Measurements from ENCODE around the gene MRPS6. TPM values are rescaled to one million over a fixed set of nuclear protein-coding genes. Genes with fewer than 3 reads are reported as not detected.

MRPS6 gene
- total and polyA plus RNA-seq, 10 of the 15 experiments (the other 5 are each of a cell fraction or from before 2014, with no cell fraction given): 32.5 to 232 (median 90.3) TPM

GRCh38 chr21:34080710-34081109, 7.3 kb downstream of the MRPS6 start:
- in situ Hi-C loops (cut with MboI): loop anchor here (10.0 kb wide), 1 partner anchor 156 kb away; no protein-coding TSS in a partner anchor
- no peak overlapping the region for H2AFZ ChIP-seq (ENCODE audit: control insufficient read depth, low read depth, low read length)
- H3K27ac ChIP-seq (ENCODE audit: control insufficient read depth, insufficient read depth): no peak overlapping the region
- CTCF ChIA-PET: interaction anchor here (1.2 to 6.2 kb wide), 3 partner anchors 11 to 157 kb away, joined by 3 to 29 read pairs (median 24); no protein-coding TSS in a partner anchor
- H3K4me2 ChIP-seq (ENCODE audit: control insufficient read depth, insufficient read depth): no peak overlapping the region
- intact Hi-C loops (cut with micrococcal nuclease; ENCODE audit: unreplicated experiment): no loop called here
- peaks cover 32% of the 10 kb centered on the region for H3K4me1 ChIP-seq (ENCODE audit: control insufficient read depth, insufficient read depth, low read length)
- no peak overlapping the region for H3K4me3 ChIP-seq
- POLR2A ChIA-PET: interaction anchor here (2.5 kb wide), 1 partner anchor 13 kb away, joined by 8 read pairs; no protein-coding TSS in a partner anchor
- 98% methylated on average over 5 of the region's 5 CpGs for WGBS (ENCODE audit: insufficient coverage, insufficient replicate concordance, low lambda C conversion rate, missing lambda C conversion rate)
- no peaks in the 10 kb centered on the region; a peak in 2 of 4 replicates for H3K36me3 ChIP-seq (ENCODE audit: control insufficient read depth in 2 of 2, insufficient read depth in 2 of 2, low read length in 1 of 2)
- SMC1A ChIA-PET (ENCODE audit: uncharacterized antibody, unreplicated experiment): interaction anchor here (0.6 to 2.6 kb wide), 9 partner anchors 10 to 162 kb away, joined by 3 to 15 read pairs (median 5); no protein-coding TSS in a partner anchor
- peaks cover 91% of the 10 kb centered on the region for H3K79me2 ChIP-seq (ENCODE audit: control insufficient read depth, insufficient read depth, low read length)
- ATAC-seq (no peak), FAIRE-seq (no peak), DNase-seq (ENCODE audit: low read depth, low spot score) (no peak)
- H4K20me1 ChIP-seq (ENCODE audit: control insufficient read depth, insufficient read depth): no peaks in the 10 kb centered on the region
- H3K9me3 ChIP-seq (replicated peaks; ENCODE audit: control insufficient read depth, insufficient read depth, low read length): no peaks in the 10 kb centered on the region
- H3K9ac ChIP-seq (ENCODE audit: control insufficient read depth, insufficient read depth, low read length): no peak overlapping the region
- no peaks in the 10 kb centered on the region for H3K27me3 ChIP-seq (replicated peaks in 1 of 2; ENCODE audit: control insufficient read depth in 2 of 2, insufficient read depth in 2 of 2, low read length in 1 of 2)
- no TSS peak for BruUV-seq (replicated peaks)
- RAD21 ChIA-PET (ENCODE audit: unreplicated experiment): interaction anchor here (1.2 to 2.4 kb wide), 2 partner anchors 103 to 132 kb away, joined by 3 to 8 read pairs; no protein-coding TSS in a partner anchor
- TF ChIP-seq SPI1 (IDR thresholded peaks at IDR 0.05; ENCODE audit: borderline replicate concordance, insufficient read depth, low read depth, low read length) (no peak), SREBF2 (IDR thresholded peaks at IDR 0.05; ENCODE audit: low read length) (no peak), IKZF1 (conservative IDR thresholded peaks at IDR 0.05) (no peak), BACH1 (IDR thresholded peaks at IDR 0.05; ENCODE audit: borderline replicate concordance) (no peak), ZZZ3 (IDR thresholded peaks at IDR 0.05; ENCODE audit: control insufficient read depth, insufficient read length, low read depth) (no peak), FOXK2 (IDR thresholded peaks at IDR 0.05) (no peak), IRF5 (IDR thresholded peaks at IDR 0.05; ENCODE audit: borderline replicate concordance) (no peak), ZNF592 (IDR thresholded peaks at IDR 0.05) (no peak), TCF3 (IDR thresholded peaks at IDR 0.05; ENCODE audit: borderline replicate concordance, insufficient read depth, low read depth, low read length) (no peak), RBBP5 (conservative IDR thresholded peaks at IDR 0.05) (no peak), ZNF622 (IDR thresholded peaks at IDR 0.05) (no peak), BCL3 (IDR thresholded peaks at IDR 0.05; ENCODE audit: borderline replicate concordance, insufficient read depth, low read depth, low read length, poor library complexity, severe bottlenecking) (no peak)
- TF ChIP-seq, protein P1, sequence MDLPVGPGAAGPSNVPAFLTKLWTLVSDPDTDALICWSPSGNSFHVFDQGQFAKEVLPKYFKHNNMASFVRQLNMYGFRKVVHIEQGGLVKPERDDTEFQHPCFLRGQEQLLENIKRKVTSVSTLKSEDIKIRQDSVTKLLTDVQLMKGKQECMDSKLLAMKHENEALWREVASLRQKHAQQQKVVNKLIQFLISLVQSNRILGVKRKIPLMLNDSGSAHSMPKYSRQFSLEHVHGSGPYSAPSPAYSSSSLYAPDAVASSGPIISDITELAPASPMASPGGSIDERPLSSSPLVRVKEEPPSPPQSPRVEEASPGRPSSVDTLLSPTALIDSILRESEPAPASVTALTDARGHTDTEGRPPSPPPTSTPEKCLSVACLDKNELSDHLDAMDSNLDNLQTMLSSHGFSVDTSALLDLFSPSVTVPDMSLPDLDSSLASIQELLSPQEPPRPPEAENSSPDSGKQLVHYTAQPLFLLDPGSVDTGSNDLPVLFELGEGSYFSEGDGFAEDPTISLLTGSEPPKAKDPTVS (IDR thresholded peaks at IDR 0.05; ENCODE audit: low read depth, low read length): no peak
- TF ChIP-seq, protein P2, sequence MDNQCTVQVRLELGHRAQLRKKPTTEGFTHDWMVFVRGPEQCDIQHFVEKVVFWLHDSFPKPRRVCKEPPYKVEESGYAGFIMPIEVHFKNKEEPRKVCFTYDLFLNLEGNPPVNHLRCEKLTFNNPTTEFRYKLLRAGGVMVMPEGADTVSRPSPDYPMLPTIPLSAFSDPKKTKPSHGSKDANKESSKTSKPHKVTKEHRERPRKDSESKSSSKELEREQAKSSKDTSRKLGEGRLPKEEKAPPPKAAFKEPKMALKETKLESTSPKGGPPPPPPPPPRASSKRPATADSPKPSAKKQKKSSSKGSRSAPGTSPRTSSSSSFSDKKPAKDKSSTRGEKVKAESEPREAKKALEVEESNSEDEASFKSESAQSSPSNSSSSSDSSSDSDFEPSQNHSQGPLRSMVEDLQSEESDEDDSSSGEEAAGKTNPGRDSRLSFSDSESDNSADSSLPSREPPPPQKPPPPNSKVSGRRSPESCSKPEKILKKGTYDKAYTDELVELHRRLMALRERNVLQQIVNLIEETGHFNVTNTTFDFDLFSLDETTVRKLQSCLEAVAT (IDR thresholded peaks at IDR 0.05): no peak

Data from GM12878 (cell line).